PC-3 (cell line): ENCODE measurements around the gene SAMD10.

Source experiments
- CTCF ChIP-seq: fragments of 300-600 bp; sonication (generic); conservative IDR thresholded peaks from 2 replicates; pipeline ENCODE4 v1.5.1; 2017; ENCODE audit warnings: antibody characterized with exemption, low read depth, mild to moderate bottlenecking, low read length
- EZH2 ChIP-seq: fragments of 300-600 bp; sonication (generic); IDR thresholded peaks from one replicate; pipeline ENCODE4 v1.6.1; 2017; ENCODE audit warnings: antibody characterized with exemption, mild to moderate bottlenecking, low read length; ENCODE audit not compliant: unreplicated experiment

DNA sequence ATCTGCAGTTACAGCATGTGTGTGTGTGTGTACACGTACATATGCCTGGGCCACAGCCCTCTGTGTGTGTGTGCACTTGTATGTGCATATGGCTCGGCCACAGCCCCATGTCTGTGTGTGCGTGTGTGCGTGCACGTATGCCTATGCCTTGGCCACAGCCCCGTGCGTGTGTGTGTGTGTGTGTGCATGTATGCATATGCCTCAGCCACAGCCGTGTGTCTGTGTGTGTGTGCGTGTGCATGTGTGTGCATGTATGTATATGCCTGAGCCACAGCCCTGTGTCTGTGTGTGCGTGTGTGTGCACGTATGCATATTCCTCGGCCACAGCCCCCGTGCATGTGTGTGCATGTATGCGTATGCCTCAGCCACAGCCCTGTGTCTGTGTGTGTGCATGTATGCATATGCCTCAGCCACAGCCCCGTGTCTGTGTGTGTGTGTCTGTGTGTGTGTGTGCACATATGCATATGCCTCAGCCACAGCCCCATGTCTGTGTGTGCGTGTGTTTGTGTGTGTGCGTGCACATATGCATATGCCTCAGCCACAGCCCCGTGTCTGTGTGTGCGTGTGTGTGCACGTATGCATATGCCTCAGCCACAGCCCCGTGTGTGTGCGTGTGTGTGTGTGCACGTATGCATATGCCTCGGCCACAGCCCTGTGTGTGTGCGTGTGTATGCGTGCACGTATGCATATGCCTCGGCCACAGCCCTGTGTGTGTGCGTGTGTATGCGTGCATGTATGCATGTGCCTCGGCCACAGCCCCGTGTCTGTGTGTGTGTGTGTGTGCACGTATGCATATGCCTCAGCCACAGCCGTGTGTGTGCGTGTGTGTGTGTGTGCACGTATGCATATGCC lies 41.9 kb upstream of the SAMD10 start:
- TF ChIP-seq EZH2 (no peak), CTCF (no peak)
